ENCODE data around the gene MKNK1.

MKNK1 gene

GRCh38 chr1:46595127-46595526, 8.9 kb downstream of the MKNK1 start:
- DNase-seq (ENCODE audit: low spot score) = no peak

GRCh38 chr1:46594063-46594462, 10.0 kb downstream of the MKNK1 start:
- DNase-seq (ENCODE audit: low spot score) = no peak

- no peak for DNase-seq (ENCODE audit: low spot score)
Measured at GRCh38 chr1:46592823-46593222, 11.2 kb downstream of the MKNK1 start.

DNA sequence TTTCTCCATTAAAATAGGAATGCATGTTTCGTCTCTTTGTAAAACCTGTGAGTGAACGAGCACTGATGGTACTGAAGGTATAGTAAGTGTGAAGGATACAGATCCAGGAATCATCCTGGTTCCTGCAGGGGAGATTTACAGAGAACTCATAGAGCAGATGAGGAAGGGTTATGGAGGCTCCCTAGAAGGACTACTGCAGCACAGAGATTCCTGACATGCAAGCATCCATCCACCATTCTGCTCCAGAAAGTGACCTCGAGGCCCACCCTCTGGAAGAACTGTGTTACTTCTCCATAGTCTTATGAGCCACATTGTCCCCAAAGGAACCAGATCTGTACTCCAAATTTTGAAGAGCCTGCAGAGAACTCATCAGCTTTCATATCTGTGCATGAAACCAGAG, 14.5 kb downstream of the MKNK1 start:
- DNase-seq (ENCODE audit: low spot score) = no peak

DNA sequence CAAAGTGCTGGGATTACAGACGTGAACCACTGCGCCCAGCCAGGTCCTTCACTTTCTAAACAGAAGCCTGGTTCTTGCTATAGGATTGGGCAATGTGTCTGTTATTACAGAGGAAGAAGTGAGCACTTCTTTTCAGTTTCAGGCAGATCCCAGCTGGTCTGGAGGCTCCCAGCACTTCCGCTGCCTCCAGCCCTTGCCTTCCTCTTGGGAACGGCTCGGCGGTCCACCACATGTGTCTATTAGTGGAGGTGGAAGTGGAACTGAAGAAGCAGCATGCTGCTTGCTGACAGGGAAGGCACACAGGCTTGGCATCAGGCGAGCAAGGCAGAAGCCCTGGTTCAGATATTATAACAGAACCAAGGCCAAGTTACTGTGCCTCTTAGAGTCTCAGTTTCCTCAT, 17.0 kb downstream of the MKNK1 start:
- no peak for DNase-seq (ENCODE audit: low spot score)

- DNase-seq (ENCODE audit: low spot score) = no peak
Measured at GRCh38 chr1:46585312-46585938, 18.6 kb downstream of the MKNK1 start.

- DNase-seq (ENCODE audit: low spot score) = no peak
Measured at GRCh38 chr1:46583494-46583893, 20.6 kb downstream of the MKNK1 start.

DNA sequence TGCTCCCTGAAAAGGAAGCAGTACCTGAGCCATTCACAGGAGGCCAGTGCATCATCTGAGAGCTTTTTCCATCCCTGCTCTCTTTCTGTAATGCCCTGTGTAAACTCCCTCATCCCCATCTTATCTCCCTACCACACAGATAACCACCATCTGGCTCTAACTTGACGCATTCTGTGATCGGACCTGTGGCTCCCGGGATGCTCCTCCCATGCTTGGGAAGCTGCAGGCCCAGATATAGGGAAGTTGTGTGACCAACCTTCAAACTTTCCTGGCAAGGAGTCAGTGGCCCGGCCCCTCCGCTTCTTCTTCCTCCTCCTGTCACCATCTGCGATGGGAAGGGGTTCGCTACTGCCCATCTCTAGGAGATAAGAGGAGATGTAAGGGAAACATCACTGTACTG, 21.1 kb downstream of the MKNK1 start:
- no peak for DNase-seq (ENCODE audit: low spot score)

DNA sequence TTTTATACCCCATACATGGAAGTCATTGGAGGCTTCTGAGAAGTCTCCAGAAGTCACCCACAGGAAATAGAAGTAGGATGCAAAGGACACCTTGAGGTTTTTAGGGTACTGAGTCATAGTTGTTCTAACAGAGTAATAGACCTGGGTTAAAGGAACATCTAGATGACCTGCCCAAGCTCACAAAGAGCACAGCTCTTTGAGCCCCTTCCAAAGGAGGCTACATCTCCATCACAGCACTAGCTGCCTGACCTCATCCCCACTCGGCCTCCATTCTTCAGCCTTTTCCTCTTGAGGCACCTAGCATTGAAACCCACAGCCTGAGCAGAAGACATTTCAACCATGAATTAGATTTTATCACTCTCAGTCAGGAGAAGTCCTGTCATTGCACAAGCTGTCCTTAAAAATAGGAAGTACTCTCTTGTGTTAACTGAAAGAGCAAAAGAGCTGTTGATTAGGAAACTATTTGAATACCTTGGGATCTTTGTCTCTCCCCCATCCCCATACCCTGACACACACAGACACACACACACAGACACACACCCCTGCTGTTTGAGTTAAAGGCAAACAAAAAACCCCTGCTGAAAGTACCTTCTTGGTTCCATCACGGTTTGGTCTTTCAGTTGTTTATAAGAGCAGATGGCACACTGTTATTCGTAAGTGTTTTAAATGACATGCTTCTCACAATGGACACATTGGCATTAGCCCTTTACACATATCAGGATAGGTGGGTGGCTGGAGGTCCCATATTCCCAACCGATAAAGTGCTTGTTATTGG, 22.2 kb downstream of the MKNK1 start:
- DNase-seq (ENCODE audit: low spot score) = no peak

DNA sequence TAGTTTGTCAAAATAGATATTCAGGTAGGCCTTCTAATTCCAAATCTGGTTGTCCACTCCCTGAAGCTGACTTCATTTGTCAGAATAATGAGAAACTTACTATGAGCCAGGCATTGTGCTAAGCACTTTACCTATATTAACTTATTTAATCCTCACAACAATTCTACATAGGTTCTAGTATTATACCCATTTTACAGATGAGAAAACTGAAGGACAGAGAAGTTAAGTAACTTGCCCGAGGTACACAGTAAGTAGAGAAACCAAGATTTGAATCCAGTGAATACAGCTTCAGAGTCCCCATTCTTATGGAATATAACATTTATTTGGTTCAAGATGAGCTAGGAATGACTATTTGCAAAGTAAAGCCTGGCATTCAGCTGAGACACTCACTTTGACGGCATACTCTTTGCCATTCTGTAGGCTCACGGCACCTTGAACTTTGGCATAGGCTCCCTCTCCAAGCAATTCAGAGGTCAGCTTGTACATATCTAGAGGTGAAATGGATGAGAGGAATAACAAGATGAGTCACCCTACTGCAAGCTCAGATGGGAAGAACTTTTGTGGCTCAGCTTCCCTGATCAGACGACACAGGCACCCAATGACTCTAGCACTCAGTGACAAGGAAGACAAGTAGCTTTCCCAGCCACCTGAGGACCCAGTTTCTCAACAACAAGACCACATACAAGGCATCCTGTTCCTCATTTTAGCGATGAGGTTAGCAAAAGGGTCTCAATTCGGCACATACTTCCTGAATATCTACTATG, 23.7 kb downstream of the MKNK1 start:
- DNase-seq (ENCODE audit: low spot score) = no peak

DNA sequence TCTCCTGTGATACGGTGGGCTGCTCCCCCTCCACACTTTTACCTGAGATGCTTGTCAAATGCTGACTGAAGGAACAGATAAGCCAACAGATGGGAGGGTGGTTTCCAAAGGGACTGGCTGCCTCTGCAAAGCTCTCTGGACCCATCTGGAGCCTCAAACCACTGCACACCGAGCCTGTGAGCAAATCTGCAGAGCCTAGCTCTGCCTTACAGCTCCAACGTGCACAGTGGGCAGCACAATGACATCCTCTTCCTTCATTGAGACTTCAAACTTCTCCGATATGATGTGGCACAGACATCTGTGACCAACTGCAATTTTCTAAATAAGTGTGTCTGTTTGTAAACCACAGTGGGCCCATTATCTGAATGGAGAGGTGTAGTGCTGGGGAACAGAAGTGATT, 26.4 kb downstream of the MKNK1 start:
- DNase-seq (ENCODE audit: low spot score) = no peak

DNA sequence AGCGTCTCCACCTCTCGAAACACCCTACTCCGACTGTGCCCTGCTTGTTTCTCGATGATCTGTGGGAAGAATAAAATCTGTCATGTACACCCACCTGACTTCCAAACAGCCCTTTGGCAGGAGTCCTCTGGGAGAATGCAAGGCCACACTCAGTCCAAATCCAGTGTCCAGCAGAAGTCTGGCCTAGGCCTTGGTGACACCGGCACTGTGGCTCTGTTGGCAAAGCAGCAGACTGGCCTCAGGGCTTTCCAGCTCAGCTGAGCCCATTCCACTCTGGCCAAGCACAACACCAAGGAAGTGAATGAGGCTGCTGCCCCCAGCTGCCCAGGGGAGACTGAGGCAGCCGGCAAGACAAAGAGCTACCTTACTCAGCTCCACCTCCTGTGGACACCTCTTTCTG, 27.5 kb downstream of the MKNK1 start:
- DNase-seq (ENCODE audit: low spot score) = no peak

DNA sequence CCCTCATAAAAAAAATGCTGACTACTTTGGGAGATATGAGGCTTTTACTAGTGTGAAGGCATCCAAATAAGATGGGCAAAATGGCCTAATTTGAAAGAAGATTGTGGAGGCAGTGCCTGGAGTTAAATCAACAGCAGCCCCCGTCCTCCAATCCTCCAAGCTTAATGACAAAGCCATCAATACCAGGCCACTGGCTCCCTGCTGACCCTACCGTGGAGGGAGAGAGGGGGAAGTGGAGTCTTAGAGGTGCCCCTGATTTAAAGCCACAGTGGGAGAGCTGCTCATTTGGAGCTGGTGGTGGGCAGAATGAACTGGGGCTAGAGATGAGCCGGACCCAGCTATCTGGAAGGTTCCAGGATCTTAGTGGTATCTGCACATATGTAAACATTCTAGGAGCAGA, 28.3 kb downstream of the MKNK1 start:
- no peak for DNase-seq (ENCODE audit: low spot score)

DNA sequence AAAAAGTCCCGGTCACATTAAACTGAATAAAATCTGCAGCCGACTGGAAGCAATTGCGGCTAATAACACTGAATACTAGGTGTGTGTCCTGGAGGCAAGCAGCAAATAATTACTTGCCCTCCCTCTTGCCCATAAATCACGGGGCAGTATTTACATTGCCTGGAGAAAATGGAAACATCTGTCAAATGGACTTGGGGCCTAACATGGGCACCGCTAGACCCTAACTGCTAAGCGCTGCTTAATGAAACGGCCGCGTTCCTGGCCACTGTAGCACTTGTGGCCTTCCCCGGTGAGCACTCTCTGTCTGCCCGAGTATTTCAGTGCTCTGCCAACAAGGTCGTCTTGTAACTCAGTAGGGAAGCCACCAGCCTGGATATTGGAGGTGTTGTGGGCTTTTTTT, 28.8 kb downstream of the MKNK1 start:
- no peak for DNase-seq (ENCODE audit: low spot score)

- no peak for DNase-seq (ENCODE audit: low spot score)
Measured at GRCh38 chr1:46571691-46572225, 32.3 kb downstream of the MKNK1 start.

DNA sequence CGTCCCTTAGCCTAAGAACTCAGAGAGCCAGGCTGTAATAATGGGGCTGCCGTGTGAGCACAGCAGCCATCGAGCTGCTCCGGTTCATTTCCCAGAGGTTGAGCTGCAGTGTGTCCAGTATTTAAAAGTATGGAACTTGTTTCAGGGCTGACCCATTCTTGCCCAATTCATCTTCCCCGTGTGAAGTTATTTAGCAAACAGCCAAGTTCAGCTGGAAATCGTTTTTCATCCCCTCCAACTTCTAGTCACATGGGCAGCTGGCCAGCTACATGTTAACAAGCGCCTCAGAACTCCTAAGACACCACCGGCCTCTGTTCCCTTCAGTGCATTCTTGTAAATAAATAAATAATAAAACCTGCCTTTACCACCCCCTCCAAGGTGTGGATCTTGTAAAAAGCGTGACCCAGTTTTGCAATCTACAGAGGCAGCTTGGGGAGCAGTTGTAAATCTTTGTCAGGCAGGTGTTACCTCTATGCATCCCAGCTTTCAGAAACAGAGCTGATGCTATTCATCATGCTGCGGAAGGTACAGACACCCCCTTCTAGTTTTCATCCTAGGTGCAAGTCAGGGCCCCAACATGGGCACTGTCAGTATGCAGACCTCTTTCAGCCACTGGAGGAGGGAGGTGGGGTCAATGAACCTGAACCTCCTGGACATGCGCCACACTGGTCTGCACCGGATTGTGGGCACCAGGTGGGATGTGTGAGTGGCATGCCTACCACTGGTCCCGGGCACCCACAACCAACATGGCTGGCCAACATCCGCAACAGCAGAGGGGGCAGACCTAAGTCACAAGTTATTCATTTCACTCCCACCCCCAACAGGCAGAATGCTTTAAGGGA, 34.0 kb downstream of the MKNK1 start:
- no peak for DNase-seq (ENCODE audit: low spot score)

- DNase-seq (ENCODE audit: low spot score) = no peak
Measured at GRCh38 chr1:46569116-46569515, 35.0 kb downstream of the MKNK1 start.

GRCh38 chr1:46568461-46568891, 35.6 kb downstream of the MKNK1 start:
- no peak for DNase-seq (ENCODE audit: low spot score)

GRCh38 chr1:46563341-46563740, 40.7 kb downstream of the MKNK1 start:
- DNase-seq (ENCODE audit: low spot score) = no peak

- no peak for DNase-seq (ENCODE audit: low spot score)
Measured at GRCh38 chr1:46562498-46562897, 41.6 kb downstream of the MKNK1 start.

DNA sequence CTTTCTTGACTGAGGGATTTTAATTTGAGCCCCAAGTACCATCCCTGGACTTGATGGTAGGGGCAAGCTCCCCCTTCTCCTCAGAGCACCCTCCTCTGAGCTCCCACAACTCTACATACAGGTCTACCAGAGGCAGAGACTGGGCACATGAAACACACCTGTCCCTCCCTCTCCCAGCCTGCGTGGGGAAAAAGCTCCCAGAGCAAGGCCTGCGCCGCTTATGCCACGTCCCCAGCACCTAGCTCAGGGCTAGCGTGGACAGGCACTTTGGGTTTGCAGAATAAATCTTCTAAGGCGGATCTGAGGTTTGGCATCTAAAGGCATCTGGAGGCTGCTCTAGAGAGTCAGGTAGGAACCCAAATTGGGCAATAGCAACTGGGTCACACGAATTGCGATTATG, 45.1 kb downstream of the MKNK1 start:
- DNase-seq (ENCODE audit: low spot score) = no peak
